Activated CD4-positive, alpha-beta T cell treated with anti-CD3 and anti-CD28 coated beads, Interleukin-2, amount 50 U/mL, for 16 hours (primary cell): ENCODE measurements around the gene PPA2.

ENCODE experiments used
- DNase-seq: peaks from one replicate; pipeline ENCODE4 v3.0.0-alpha.2; 2020

Gene PPA2

DNA sequence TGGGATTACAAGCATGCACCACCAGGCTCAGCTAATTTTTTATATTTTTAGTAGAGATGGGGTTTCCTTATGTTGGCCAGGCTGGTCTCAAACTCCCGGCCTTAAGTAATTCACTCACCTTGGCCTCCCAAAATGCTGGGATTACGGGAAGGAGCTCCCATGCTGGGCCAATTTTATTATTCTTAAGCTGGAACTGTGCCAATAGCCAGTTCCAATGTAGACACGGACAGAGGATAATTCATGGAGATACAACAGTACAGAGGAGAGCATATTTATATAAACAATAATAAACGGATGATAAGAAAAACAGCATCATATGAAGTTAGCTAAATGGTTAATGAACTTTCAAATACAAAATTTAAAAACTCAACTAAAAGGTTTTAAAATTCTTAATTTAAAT, 87.8 kb downstream of the PPA2 start:
- no peak for DNase-seq

- DNase-seq, result no peak
These were observed 99.8 kb downstream of the PPA2 start for GRCh38 chr4:105374071-105374470.

GRCh38 chr4:105373324-105373723, 100.5 kb downstream of the PPA2 start:
- DNase-seq, result no peak

- DNase-seq, result no peak
These were observed 103.9 kb downstream of the PPA2 start for GRCh38 chr4:105369988-105370387.

DNA sequence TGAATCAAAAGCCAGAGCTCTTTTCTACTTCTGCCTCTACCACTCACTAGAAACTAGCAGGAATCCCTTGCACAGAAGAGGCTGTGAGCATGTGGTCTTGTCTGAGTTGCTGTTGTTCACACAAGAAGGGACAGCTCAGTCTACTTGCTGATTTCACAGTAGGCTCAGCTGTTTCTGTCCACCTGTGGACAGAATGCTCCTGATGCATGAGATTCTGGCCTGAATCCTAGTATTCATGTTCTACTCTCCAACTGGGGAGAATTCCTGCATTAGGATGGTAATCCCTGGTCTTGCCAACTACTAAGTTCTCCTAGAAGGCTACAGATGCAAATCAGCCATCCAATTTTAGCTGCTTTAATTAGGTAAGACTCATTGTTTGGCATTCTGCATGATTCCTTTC, 112.8 kb downstream of the PPA2 start:
- no peak for DNase-seq

GRCh38 chr4:105357258-105357980, 116.4 kb downstream of the PPA2 start:
- no peak for DNase-seq

GRCh38 chr4:105356194-105356593, 117.7 kb downstream of the PPA2 start:
- DNase-seq, result no peak

- DNase-seq, result peak; percentile 28
These were observed 121.0 kb downstream of the PPA2 start for GRCh38 chr4:105352826-105353225.

DNA sequence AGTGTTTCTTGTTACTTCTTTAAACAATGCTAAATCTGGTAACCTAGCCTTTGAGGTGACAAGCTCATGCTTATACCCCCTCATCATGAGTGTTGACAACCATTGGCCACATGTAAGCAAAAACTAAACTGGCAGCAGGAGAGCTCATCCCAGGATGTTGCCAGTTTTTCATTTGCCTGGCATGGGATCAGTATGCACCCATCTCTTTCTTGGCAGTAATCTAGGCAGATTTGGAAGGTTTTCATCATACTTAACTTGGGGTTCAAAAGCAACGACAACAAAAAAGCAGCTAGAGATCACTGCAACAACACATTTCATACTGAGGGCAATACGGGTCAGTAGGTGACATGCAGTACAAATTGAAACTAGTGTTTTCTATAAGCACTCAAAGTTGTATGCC, 122.0 kb downstream of the PPA2 start:
- no peak for DNase-seq

DNA sequence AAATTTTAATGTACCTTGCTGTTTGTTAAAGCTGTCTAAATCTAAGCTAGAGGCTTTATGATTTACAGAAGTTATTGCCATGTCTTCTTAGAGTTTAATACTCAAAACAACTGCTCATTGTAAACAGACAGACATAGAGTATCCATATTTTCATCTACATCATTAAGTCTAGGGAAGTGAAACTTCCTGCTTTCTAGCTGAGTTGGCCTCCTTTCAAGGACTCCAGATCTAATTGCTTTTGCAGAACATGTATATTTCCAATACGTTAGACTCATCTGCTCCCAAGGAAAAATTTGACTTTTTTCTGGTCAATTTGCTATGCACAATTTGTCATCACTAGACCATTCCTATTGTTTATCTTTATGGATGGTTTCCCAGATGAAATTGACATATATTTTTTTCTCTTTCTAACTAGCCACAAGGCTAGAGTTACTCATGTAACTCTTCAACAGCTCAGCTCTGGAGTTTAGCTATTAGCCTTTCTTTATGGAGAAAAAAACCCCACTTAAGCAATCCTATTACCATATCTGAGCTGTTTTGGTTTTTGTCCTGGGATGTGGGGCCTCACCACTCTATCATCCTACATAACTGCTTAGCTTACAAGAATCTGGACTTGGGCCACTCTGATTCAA, 122.9 kb downstream of the PPA2 start:
- DNase-seq, result no peak

GRCh38 chr4:105348719-105349118, 125.1 kb downstream of the PPA2 start:
- no peak for DNase-seq

- no peak for DNase-seq
These were observed 127.0 kb downstream of the PPA2 start for GRCh38 chr4:105346869-105347268.

GRCh38 chr4:105345838-105346237, 128.0 kb downstream of the PPA2 start:
- DNase-seq, result no peak

GRCh38 chr4:105345358-105345757, 128.5 kb downstream of the PPA2 start:
- no peak for DNase-seq

DNA sequence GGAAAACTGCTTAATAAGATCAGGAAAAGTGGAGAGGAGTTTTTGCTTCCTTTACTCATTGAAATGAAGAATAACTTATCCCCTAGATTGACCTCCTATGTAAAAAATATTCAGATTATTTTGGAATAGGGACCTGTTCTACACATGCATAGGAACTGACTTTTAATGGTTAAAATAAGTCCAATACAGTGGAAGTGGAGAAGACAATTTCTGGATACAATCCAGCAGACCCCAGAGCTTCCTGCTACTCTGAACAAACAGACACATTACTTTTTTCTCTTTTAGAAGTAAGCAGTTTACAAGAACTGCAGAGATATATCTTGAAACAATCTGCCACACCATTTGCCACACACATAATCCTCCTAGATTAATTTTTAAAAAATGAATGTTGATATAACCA, 129.7 kb downstream of the PPA2 start:
- no peak for DNase-seq

GRCh38 chr4:105343146-105343931, 130.5 kb downstream of the PPA2 start:
- DNase-seq, result no peak

GRCh38 chr4:105329081-105329480, 144.8 kb downstream of the PPA2 start:
- no peak for DNase-seq

DNA sequence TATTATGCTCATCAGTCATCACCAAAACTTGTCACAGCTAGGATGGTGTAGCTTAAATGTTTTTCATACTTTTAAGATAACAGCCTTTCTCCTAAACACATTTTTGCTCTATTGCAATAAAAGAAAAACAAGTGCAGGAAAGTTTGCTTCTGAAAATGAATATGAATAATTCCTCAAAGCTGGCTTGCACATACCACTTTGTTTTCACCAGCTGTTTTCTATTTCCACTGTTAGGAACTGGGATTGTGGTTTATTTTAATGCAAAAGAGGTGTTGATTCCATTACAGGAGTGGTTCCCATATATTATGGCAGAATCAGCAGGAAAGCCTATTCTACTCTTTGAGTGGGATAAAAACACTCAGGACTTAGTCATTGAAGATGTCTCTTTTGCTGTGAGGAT, 145.9 kb downstream of the PPA2 start:
- no peak for DNase-seq

GRCh38 chr4:105327222-105327621, 146.6 kb downstream of the PPA2 start:
- peak; percentile 67 for DNase-seq
